Gastrocnemius medialis (tissue), 4 donors: ENCODE results near the gene TOR2A. TPM values are rescaled to one million over a fixed set of nuclear protein-coding genes. Genes with fewer than 3 reads are reported as not detected.
"Not testable (repeated sequence)": the region's sequence is repeated elsewhere in the genome, so short reads cannot be mapped to it uniquely, and the experiment has no call there.

Experiments used
- ATAC-seq, 2 donors: fragments of 150-250 bp; one replicate each; pipeline ENCODE4 v1.9.1; 2016
- DNase-seq, 2 donors: peaks; one replicate each; pipeline ENCODE4 v3.0.0-alpha.2; 2019
- H3K27ac ChIP-seq, 4 donors: fragments of 200-600 bp; sonication (generic); 1 replicate in 1 of 4; 2 replicates in 3 of 4; pipeline ENCODE4 v1.5.1; 2016 to 2018; ENCODE audit warnings: mild to moderate bottlenecking in 2 of 4, moderate library complexity in 1 of 4
- H3K27me3 ChIP-seq, 3 donors: fragments of 200-600 bp; sonication (generic) in 2 of 3; 1 replicate in 1 of 3; 2 replicates in 2 of 3; pipeline versions ENCODE4 v1.5.1 to v1.6.0; 2016 to 2019; ENCODE audit warnings: mild to moderate bottlenecking in 1 of 3, moderate library complexity in 1 of 3
- H3K36me3 ChIP-seq, 2 donors: fragments of 200-600 bp; sonication (generic) in 1 of 2; one replicate each; pipeline ENCODE4 v1.5.1; 2017 to 2018
- H3K4me1 ChIP-seq, 2 donors: fragments of 200-600 bp; sonication (generic) in 1 of 2; one replicate each; pipeline ENCODE4 v1.5.1; 2016 to 2017; ENCODE audit warnings: mild to moderate bottlenecking in 2 of 2
- H3K4me3 ChIP-seq, 4 donors: fragments of 200-600 bp; sonication (generic) in 3 of 4; 1 replicate in 1 of 4; 2 replicates in 3 of 4; pipeline ENCODE4 v1.5.1; 2016 to 2019; ENCODE audit warnings: mild to moderate bottlenecking in 2 of 4
- H3K9me3 ChIP-seq, 3 donors: fragments of 200-600 bp; sonication (generic) in 2 of 3; 1 replicate in 1 of 3; 2 replicates in 2 of 3; pipeline ENCODE4 v1.5.1; 2016 to 2019
- POLR2A ChIP-seq, 2 donors: fragments of 450-650 bp; IDR thresholded peaks; one replicate each; pipeline ENCODE4 v1.6.1; 2017; ENCODE audit warnings: antibody characterized with exemption in 2 of 2, mild to moderate bottlenecking in 2 of 2, moderate library complexity in 2 of 2
- in situ Hi-C, 4 donors: fragments of 200-750 bp; cut with MboI; loops; one replicate each; pipeline versions ENCODE4 v1.15.0 to v1.8.0; 2017; ENCODE audit warnings: low sequenced_read_pairs in 4 of 4
- intact Hi-C: fragments of 100-400 bp; cut with DNase I; formaldehyde crosslinking; loops from one replicate; pipeline ENCODE4 v1.15.1; 2023; ENCODE audit warnings: low total_unique reads
- total RNA-seq, 4 donors: library from RNA; depleted of rRNA; stranded (reverse); fragments of >200 nt; gene quantifications; one replicate each; pipeline versions ENCODE4 v1.1.0 to v1.2.3, GENCODE V29; 2016
- TF ChIP-seq, protein P1 (sequence below), 5 experiments: fragments of 450-650 bp in 3 of 5; fragments of 200-600 bp in 2 of 5; sonication (generic) in 2 of 5; IDR thresholded peaks in 4 of 5; conservative IDR thresholded peaks in 1 of 5; 1 replicate in 4 of 5; 2 replicates in 1 of 5; pipeline ENCODE4 v1.5.1; 2016 to 2019; ENCODE audit warnings: antibody characterized with exemption in 5 of 5, mild to moderate bottlenecking in 3 of 5, moderate library complexity in 3 of 5

TOR2A gene
- 10 to 100 TPM in 2 of 4 donors, 1 to 10 TPM in 2; 3.2 to 10.6 (median 9.6) TPM for total RNA-seq

GRCh38 chr9:127734747-127735529 is at the start of gene TOR2A:
TOR2A (minus strand) TSS chr9:127735294; CDS start chr9:127735270, 24 bp downstream.
- ATAC-seq (peak; percentile 91 to 93), DNase-seq (peak; percentile 95 to 96)
- intact Hi-C loops: loop anchor here (1.0 to 2.0 kb wide), 9 partner anchors 19 to 231 kb away; partner anchors contain the start of genes ST6GALNAC4, STXBP1 and TTC16
- Histone ChIP-seq H3K36me3 (peaks cover 0 to 18% of the 10 kb centered on the region in 2 donors), H3K27ac (peak within 1 kb of the TSS; percentile 86 to 98 (median 91)), H3K27me3 (no peaks in the 10 kb centered on the region), H3K9me3 (no peaks in the 10 kb centered on the region), H3K4me1 (peaks cover 14 to 23% of the 10 kb centered on the region in 2 donors), H3K4me3 (peak within 1 kb of the TSS; percentile 55 to 85 (median 70))
- in situ Hi-C loops: loop anchor here (5.0 to 10.0 kb wide), 8 partner anchors 47 to 230 kb away; partner anchors contain the start of gene CDK9 (in 1 of the 4)
- TF ChIP-seq, protein P1, sequence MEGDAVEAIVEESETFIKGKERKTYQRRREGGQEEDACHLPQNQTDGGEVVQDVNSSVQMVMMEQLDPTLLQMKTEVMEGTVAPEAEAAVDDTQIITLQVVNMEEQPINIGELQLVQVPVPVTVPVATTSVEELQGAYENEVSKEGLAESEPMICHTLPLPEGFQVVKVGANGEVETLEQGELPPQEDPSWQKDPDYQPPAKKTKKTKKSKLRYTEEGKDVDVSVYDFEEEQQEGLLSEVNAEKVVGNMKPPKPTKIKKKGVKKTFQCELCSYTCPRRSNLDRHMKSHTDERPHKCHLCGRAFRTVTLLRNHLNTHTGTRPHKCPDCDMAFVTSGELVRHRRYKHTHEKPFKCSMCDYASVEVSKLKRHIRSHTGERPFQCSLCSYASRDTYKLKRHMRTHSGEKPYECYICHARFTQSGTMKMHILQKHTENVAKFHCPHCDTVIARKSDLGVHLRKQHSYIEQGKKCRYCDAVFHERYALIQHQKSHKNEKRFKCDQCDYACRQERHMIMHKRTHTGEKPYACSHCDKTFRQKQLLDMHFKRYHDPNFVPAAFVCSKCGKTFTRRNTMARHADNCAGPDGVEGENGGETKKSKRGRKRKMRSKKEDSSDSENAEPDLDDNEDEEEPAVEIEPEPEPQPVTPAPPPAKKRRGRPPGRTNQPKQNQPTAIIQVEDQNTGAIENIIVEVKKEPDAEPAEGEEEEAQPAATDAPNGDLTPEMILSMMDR (IDR thresholded peaks at IDR 0.05 in 4 of 5, conservative IDR thresholded peaks at IDR 0.05 in 1 of 5): peak; percentile 95 to 99 (median 98)
- peak; percentile 91 to 92 for TF ChIP-seq POLR2A (IDR thresholded peaks at IDR 0.05)

DNA sequence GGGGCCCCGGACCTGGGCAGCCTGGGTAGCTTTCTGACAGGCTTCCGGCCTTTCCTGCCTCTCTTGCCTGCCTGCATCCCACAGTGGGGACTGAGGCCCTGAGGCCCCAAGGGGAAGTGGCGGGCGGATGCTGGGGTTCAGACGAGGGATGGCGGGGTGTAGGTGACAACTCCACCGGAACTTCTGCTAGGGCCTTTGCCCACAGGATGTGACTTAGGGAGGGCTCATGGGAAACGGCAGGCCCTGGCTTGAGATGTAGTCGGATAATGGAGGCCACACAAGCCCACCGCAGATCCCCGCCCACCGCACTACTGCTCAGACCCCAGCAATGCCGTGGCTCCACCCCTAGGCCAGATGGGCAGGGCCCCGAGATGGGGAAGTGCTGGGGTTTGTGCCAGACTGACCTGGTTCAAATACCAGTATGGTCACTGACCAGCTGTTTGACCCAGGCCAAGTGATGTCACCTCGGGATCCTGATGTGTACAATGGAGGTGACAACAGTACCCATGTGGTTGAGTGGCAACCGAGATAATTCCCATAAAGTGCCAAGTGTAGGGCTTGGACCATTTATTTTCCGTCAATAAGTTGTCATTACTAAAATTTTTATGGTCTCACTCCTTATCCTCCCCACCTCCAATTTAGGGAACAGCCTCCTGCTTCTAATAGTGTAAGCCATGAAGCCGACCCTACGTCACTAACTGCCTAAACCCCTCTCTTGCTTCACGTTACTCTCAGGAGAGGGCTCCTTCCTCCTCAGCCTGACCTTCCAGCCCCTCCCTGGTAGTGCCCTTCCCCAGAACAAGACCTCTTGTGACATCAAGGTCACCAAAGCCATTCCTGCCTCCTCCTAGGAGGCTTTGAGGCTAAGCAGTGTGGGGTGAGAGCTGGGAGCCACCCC is 48.3 kb upstream of the TOR2A start:
- Histone ChIP-seq H3K9me3 (no peaks in the 10 kb centered on the region), H3K4me3 (no peak overlapping the region), H3K36me3 (peaks cover 0 to 14% of the 10 kb centered on the region in 2 donors), H3K27ac (peak overlapping the region; percentile 11 to 98 (median 59)), H3K4me1 (peaks cover 12% of the 10 kb centered on the region in 2 donors), H3K27me3 (no peaks in the 10 kb centered on the region)
- DNase-seq (no peak), ATAC-seq (no peak)
- intact Hi-C loops: no loop called here
- TF ChIP-seq, protein P1 (IDR thresholded peaks at IDR 0.05 in 4 of 5, conservative IDR thresholded peaks at IDR 0.05 in 1 of 5): no peak
- no peak for TF ChIP-seq POLR2A (IDR thresholded peaks at IDR 0.05)
- in situ Hi-C loops: loop anchor here (5.0 to 10.0 kb wide), 2 partner anchors 46 to 49 kb away; partner anchors contain the start of gene TOR2A (in 4 of the 4)

GRCh38 chr9:127781806-127782205 is 46.7 kb upstream of the TOR2A start:
- Histone ChIP-seq H3K27me3 (no peaks in the 10 kb centered on the region), H3K4me1 (peaks cover 4 to 5% of the 10 kb centered on the region in 2 donors), H3K4me3 (no peak overlapping the region), H3K9me3 (no peaks in the 10 kb centered on the region), H3K27ac (no peak overlapping the region), H3K36me3 (no peaks in the 10 kb centered on the region)
- DNase-seq: no peak
- intact Hi-C loops: no loop called here
- ATAC-seq: no peak
- in situ Hi-C loops: loop anchor here (5.0 to 10.0 kb wide), 2 partner anchors 45 to 47 kb away; partner anchors contain the start of gene TOR2A (in 4 of the 4)
- no peak for TF ChIP-seq POLR2A (IDR thresholded peaks at IDR 0.05)
- TF ChIP-seq, protein P1 (IDR thresholded peaks at IDR 0.05 in 4 of 5, conservative IDR thresholded peaks at IDR 0.05 in 1 of 5): no peak

- ATAC-seq, DNase-seq, H3K36me3 ChIP-seq, H3K9me3 ChIP-seq, H3K27me3 ChIP-seq, H3K4me1 ChIP-seq, intact Hi-C loops, H3K4me3 ChIP-seq, H3K27ac ChIP-seq: not testable (repeated sequence)
- in situ Hi-C loops: loop anchor here (5.0 to 10.0 kb wide), 2 partner anchors 44 to 46 kb away; partner anchors contain the start of gene TOR2A (in 4 of the 4)
Measured at GRCh38 chr9:127780909-127781308, 45.8 kb upstream of the TOR2A start.
